Measurements from ENCODE around the gene GALNS. TPM values are rescaled to one million over a fixed set of nuclear protein-coding genes. Genes with fewer than 3 reads are reported as not detected.

Gene GALNS
- total RNA-seq, 1 experiment from 2014 or later, result 81.6 TPM

DNA sequence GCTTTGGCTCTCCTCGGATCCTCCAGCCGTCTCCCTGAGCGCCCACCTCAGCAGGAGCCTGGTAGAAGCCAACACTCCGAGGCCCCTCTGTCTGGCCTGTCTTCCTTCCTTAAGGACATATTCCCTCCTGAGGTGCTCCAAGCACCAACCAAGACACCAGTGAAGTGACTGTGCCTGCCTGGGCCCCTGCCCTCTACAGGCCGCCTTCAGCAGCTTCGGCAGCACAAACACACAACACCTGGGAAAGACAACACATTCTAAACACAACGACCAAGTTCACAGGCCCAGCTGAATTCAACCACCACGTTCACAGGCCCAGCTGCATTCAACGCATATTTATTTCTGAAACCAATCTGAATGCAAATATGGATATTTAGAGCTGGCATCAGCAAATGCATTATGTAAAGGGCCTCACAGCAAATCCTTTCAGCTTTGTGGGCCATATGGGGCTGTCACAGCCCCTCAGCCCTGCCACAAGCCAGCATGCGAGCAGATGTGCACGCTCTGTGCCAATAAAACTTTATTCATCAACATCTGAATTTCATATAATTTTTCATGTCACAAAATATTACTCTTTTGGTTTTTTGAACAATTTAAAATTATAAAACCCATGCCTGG, 12.2 kb downstream of the GALNS start:
- ChIA-PET POLR2A (no interaction called here), CTCF (interaction anchor here (0.5 kb wide), 1 partner anchor 298 kb away, joined by 4 read pairs; no protein-coding TSS in a partner anchor)
- peak; percentile 53; the same call in 1 of the 2 replicates for ATAC-seq
- BruUV-seq (replicated peaks), result no TSS peak
- H3K9me3 ChIP-seq (ENCODE audit: control insufficient read depth, insufficient read depth, low read depth, low read length), result no peaks in the 10 kb centered on the region
- no peak overlapping the region for H3K4me3 ChIP-seq (ENCODE audit: low read depth in 2 of 2, low read length in 2 of 2)
- no peaks in the 10 kb centered on the region for H3K36me3 ChIP-seq (ENCODE audit: control insufficient read depth, insufficient read depth, low read length)
- TF ChIP-seq SIN3A (IDR thresholded peaks at IDR 0.05; ENCODE audit: borderline replicate concordance, insufficient read depth, low read depth, low read length) (no peak), TCF7L2 (IDR thresholded peaks at IDR 0.05; ENCODE audit: low read depth, low read length) (no peak), POLR2AphosphoS5 (IDR thresholded peaks at IDR 0.05; ENCODE audit: low read depth, low read length) (no peak)
- TF ChIP-seq, protein P1, sequence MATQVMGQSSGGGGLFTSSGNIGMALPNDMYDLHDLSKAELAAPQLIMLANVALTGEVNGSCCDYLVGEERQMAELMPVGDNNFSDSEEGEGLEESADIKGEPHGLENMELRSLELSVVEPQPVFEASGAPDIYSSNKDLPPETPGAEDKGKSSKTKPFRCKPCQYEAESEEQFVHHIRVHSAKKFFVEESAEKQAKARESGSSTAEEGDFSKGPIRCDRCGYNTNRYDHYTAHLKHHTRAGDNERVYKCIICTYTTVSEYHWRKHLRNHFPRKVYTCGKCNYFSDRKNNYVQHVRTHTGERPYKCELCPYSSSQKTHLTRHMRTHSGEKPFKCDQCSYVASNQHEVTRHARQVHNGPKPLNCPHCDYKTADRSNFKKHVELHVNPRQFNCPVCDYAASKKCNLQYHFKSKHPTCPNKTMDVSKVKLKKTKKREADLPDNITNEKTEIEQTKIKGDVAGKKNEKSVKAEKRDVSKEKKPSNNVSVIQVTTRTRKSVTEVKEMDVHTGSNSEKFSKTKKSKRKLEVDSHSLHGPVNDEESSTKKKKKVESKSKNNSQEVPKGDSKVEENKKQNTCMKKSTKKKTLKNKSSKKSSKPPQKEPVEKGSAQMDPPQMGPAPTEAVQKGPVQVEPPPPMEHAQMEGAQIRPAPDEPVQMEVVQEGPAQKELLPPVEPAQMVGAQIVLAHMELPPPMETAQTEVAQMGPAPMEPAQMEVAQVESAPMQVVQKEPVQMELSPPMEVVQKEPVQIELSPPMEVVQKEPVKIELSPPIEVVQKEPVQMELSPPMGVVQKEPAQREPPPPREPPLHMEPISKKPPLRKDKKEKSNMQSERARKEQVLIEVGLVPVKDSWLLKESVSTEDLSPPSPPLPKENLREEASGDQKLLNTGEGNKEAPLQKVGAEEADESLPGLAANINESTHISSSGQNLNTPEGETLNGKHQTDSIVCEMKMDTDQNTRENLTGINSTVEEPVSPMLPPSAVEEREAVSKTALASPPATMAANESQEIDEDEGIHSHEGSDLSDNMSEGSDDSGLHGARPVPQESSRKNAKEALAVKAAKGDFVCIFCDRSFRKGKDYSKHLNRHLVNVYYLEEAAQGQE (IDR thresholded peaks at IDR 0.05; ENCODE audit: insufficient read depth in 1 of 2, low read depth in 2 of 2, low read length in 1 of 2), result no peak
- TF ChIP-seq, protein P2, sequence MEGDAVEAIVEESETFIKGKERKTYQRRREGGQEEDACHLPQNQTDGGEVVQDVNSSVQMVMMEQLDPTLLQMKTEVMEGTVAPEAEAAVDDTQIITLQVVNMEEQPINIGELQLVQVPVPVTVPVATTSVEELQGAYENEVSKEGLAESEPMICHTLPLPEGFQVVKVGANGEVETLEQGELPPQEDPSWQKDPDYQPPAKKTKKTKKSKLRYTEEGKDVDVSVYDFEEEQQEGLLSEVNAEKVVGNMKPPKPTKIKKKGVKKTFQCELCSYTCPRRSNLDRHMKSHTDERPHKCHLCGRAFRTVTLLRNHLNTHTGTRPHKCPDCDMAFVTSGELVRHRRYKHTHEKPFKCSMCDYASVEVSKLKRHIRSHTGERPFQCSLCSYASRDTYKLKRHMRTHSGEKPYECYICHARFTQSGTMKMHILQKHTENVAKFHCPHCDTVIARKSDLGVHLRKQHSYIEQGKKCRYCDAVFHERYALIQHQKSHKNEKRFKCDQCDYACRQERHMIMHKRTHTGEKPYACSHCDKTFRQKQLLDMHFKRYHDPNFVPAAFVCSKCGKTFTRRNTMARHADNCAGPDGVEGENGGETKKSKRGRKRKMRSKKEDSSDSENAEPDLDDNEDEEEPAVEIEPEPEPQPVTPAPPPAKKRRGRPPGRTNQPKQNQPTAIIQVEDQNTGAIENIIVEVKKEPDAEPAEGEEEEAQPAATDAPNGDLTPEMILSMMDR (IDR thresholded peaks at IDR 0.05), result no peak
- intact Hi-C loops (cut with micrococcal nuclease; ENCODE audit: unreplicated experiment), result no loop called here
- DNase-seq (ENCODE audit: low read depth, low spot score), result no peak
- no peak overlapping the region for H3K27ac ChIP-seq (ENCODE audit: low read length)
- no peaks in the 10 kb centered on the region for H3K4me1 ChIP-seq (ENCODE audit: control insufficient read depth, insufficient read depth, low read length)
- no peaks in the 10 kb centered on the region for H3K27me3 ChIP-seq (ENCODE audit: control insufficient read depth, insufficient read depth, low read length)
- in situ Hi-C loops (cut with HindIII; ENCODE audit: low pct_unique_long_range_greater_than_20kb, low sequenced_read_pairs), result no loop called here

DNA sequence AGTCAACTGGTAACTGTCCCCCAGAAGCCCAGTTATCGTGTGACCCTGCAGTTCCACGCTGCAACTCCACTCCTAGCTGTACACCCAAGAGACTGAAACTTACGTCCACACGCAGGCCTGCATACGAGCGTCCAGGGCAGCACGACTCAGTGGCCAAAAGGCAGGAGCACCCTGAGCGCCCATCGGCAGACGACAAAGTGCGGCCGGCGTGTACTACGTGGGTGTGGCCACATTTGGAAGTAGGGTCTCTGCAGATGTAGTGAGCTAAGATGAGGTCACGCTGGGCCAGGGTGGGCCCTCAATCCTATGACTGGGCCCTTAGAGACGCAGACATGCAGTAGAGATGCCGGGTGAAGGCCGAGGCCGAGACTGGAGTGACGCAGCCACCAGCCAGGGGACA, 13.5 kb downstream of the GALNS start:
- ATAC-seq (no peak), DNase-seq (ENCODE audit: low read depth, low spot score) (no peak)
- Histone ChIP-seq H3K9me3 (ENCODE audit: control insufficient read depth, insufficient read depth, low read depth, low read length) (no peaks in the 10 kb centered on the region), H3K27ac (ENCODE audit: low read length) (no peak overlapping the region), H3K36me3 (ENCODE audit: control insufficient read depth, insufficient read depth, low read length) (no peaks in the 10 kb centered on the region), H3K4me3 (ENCODE audit: low read depth in 2 of 2, low read length in 2 of 2) (no peak overlapping the region), H3K27me3 (ENCODE audit: control insufficient read depth, insufficient read depth, low read length) (no peaks in the 10 kb centered on the region), H3K4me1 (ENCODE audit: control insufficient read depth, insufficient read depth, low read length) (no peaks in the 10 kb centered on the region)
- intact Hi-C loops (cut with micrococcal nuclease; ENCODE audit: unreplicated experiment) (no loop called here), in situ Hi-C loops (cut with HindIII; ENCODE audit: low pct_unique_long_range_greater_than_20kb, low sequenced_read_pairs) (no loop called here)
- BruUV-seq (replicated peaks), result no TSS peak
- TF ChIP-seq, protein P1 (IDR thresholded peaks at IDR 0.05; ENCODE audit: insufficient read depth in 1 of 2, low read depth in 2 of 2, low read length in 1 of 2), result no peak
- TF ChIP-seq, protein P2 (IDR thresholded peaks at IDR 0.05), result no peak
- TF ChIP-seq TCF7L2 (IDR thresholded peaks at IDR 0.05; ENCODE audit: low read depth, low read length) (no peak), SIN3A (IDR thresholded peaks at IDR 0.05; ENCODE audit: borderline replicate concordance, insufficient read depth, low read depth, low read length) (no peak), POLR2AphosphoS5 (IDR thresholded peaks at IDR 0.05; ENCODE audit: low read depth, low read length) (no peak)
- ChIA-PET POLR2A (no interaction called here), CTCF (interaction anchor here (0.7 kb wide), 1 partner anchor 30 kb away, joined by 12 read pairs; no protein-coding TSS in a partner anchor)

Data from Panc1 (cell line).